ENCODE data around the gene ACVR1B. TPM values are rescaled to one million over a fixed set of nuclear protein-coding genes. Genes with fewer than 3 reads are reported as not detected.

Gene ACVR1B
- 2.1 and 3.2 TPM in 2 replicates for total RNA-seq (2014; rRNA removed; shearing (Covaris generic))

DNA sequence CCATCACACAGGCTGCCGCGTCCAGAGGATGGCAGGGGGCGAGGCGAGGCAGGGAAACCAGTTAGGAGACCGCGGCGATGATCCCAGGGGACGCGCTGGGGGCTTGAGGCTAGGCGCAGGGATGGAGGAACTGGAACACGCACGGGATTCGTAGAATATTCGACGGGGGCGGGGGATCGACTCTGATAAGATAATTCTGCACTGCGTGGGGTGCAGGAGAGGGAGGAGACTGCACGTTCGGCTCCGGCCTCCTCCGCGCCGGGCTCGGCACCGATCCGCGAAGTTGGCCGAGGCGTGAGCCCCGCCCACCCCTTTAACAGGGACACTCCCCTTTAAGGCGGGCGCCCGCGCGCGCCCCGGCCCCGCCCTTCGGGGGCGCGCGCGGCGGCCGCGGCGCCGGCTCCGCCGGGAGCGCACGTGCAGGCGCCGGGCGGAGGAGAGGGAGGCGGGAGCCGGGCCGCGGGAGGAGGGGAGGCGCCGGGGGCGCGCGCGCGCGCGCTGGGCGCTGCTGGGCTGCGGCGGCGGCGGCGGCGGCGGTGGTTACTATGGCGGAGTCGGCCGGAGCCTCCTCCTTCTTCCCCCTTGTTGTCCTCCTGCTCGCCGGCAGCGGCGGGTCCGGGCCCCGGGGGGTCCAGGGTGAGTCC lies at the start of gene ACVR1B:
Gene ACVR1B, plus strand, starts transcription at position 501 of the 644 bp plus-strand sequence. Its CDS starts 45 bp downstream, at position 546.
- DNase-seq (ENCODE audit: low read depth) = peak; percentile 83

DNA sequence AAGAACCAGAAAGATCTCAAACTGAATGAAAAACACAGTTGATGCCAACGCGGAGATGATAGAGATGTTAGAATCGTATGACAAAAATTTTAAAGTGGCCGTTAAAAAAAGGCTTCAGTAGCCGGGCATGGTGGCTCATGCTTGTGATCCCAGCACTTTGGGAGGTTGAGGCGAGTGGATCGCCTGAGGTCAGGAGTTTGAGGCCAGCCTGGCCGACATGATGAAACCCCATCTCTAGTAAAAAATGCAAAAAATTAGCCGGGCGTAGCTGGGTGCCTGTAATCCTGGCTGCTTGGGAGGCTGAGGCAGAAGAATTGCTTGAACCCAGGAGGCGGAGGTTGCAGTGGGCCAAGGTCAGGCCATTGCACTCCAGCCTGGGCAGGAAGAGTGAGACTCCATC lies 49.6 kb upstream of the ACVR1B start:
- DNase-seq (ENCODE audit: low read depth) = no peak

DNA sequence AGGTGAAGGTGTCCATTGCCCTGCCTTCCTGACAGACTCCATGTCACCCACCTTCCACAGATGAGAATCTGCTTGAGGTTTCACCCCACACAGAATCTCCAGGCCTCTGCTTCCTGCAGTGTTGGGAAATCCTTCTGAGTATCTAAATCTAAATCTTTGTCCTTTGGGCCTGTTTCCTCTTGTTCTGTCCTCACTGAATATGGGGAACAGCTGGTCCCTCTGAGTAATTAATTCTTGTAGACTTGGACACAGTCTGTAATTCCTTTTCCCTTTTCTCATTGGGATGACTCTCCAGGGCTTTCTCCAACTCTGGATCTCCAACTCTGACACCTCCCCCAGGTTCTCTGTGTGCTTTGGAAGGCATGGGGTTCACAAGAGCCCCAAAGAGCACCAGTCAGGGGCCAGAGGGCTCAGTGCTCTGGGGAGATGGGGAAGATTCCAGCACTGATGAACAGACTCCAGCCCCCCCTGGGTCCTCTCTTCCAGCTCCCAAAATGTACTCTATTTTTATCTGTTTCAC lies 46.5 kb upstream of the ACVR1B start:
- no peak for DNase-seq (ENCODE audit: low read depth)

DNA sequence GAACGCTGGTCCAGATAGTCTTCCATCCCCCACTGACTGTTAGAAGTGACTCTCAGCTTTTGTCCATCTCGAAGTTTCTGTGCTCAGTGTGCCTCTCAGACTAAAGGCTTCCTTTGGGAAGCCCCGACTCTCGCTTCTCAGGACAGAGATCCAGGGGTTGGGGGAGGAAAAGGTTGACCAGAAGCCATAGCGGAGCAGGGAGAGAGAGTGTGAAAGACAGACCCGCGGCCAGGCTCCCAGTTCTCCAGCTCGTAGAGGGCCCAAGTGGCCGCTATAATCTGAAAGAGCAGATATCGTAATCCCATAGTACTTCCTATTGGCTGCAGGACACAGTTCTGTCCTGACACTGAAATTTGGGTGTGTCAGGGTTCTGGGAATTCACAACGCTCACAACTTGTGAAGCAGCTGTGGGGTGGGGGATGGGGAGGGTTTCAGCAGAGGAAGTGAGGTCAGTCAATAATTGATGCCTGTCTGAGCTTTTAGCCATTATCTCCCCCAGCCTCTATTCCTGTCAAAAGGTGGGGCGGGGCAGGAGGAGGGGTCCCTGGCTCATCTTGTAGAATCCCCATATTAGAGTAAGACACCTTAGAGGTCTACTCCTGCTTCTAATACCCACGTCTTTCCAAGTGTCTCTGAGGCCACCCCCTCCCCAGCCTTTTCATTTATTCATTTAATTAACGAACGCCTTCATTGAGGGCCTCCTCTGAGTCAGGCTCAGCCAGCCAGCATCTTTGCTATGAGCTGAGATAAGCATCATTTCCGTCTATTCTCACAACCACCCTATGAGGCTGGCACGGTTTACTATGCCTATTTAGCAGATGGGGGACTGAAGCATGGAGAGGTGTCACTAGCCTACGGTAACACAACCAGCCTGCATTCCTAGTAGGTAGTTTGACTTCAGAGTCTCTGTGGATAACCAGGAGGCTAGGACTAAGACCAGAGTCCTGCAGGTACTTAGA lies 45.7 kb upstream of the ACVR1B start:
- DNase-seq (ENCODE audit: low read depth) = no peak

DNA sequence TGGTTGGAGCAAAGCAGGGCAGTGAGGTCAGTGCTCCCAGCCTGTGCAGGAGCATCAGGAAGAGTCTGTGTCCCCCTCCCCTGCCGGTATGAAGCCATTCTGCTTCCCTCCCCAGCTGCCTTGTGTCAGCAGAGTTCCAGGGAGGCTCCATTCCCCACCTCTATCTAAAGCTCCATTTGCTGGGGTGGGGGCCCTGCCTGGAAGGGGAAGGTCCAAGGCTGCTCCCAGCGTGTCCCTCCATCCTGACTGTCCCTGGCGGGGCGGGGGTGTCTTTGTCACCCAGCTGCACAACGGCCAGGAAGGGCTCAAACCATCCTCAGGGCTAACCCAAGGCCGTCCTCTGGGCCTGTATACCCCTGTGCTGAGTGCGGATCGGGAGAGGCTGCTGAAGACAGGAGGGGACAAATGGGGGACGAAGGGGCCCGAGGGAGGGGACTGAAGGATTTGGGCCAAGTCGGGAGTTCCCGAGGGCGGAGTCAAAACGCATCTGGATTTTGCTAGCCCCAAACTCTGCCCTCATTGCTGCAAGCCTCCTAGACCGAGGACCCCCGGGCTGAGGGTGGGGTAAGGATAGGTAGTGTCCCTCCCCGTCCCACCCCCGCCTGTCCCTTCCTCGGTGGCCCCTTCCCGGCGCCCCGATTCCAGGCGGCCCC lies 44.9 kb upstream of the ACVR1B start:
- no peak for DNase-seq (ENCODE audit: low read depth)

DNA sequence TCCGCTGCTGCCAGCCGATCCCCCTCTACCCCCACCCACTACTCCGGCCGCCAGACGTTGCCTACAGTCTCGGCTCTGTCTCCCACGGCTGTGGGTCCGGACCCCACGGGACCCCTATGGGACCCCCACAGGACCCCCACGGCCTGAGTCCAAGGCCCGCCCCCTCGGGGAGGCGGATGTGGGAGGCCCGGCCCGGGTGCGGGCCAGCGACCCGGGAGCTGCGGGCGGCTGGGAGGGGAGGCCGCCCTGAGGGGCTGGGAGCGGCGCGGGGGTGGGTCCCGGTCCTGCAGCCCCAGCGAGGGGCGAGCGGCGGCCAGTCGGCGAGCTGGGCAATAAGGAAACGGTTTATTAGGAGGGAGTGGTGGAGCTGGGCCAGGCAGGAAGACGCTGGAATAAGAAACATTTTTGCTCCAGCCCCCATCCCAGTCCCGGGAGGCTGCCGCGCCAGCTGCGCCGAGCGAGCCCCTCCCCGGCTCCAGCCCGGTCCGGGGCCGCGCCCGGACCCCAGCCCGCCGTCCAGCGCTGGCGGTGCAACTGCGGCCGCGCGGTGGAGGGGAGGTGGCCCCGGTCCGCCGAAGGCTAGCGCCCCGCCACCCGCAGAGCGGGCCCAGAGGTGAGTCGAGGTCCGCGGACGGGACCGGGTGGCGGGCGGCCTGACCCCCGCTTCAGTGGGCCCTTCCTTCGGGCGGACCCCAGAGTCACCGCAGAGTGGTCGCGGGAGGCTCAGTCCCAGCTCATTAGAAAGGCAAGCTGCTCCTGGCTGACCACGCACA lies 44.2 kb upstream of the ACVR1B start, which contains the start of gene ACVRL1:
Gene ACVRL1, plus strand, starts transcription at position 422 of the 773 bp plus-strand sequence. CDS start 4,971 bp downstream, outside the sequence.
- DNase-seq (ENCODE audit: low read depth) = no peak

DNA sequence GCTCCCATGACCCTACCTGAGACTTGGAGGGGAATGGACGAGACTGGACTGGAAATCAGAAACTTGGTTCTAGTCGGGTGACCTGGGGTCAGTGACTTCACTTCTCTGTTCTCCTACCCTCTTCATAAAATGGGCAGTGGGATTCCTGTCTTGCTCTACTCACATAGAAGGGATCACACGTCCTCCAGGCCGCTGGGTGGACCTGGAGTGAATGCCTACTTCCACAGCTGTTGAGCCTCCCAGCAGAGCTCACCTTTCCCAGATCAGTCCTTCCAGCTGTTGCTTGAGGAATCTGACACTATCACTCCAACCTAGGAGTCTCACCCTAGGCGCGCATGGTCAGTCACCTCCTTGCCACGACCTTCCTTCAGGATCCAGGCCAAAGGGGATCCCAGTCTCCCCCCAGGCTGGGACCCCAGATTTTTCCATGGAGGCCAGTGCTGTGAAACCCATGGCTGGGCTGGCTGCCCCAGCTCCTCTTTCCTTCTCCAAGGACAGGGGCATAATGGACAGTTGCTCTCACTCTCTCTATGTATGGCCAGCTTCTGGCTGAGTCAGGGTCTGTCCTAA lies 43.6 kb upstream of the ACVR1B start:
- no peak for DNase-seq (ENCODE audit: low read depth)

DNA sequence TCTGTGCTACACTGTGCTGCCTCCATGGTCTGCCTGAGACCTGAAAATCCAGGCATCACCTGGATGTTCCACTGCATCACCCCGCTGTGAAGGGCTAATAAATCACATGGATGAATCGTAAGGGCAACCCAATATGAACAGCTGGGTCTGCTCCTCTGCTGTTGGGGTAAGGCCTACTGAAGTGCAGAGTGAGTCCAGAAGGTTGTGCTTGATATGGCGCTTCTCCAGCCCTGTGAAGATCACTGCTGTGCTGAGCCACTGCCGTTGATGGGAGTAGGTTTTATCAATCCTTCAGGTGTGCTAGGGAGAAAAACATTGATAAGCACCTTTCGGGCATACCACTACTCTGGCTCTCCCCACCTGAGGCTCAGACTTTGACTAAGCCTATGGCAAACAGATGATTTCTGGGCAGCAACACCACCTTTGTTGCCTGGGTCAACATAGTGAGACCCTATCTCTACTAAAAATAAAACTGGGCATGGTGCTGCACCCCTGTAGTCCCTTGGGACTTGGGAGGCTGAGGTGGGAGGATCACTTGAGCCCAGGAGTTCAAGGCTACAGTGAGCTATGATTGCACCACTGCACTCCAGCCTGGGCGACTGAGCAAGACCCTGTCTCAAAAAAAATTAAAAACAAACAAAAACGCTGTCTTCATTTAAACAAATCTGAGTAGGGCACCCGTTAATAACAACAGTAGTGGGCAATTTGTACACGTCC lies 42.5 kb upstream of the ACVR1B start:
- no peak for DNase-seq (ENCODE audit: low read depth)

DNA sequence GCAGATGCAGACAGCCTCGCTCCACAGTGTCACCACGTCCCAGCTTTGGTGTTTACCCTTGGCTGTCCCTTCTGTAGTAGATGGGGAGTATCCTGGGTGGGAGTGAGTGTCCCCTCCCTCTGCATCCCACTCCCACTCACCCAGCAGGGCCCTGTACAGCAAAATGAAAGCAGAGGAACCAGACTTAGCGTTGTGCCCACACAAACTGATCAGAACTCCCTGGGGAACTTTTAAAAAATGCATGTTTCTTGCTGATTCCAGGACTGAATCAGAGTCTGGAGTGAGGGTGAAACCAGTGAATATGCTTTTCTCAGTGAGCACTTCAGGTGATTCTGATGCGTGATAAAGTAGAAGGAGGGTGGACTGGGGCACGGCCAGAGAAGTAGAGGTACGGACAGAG lies 41.3 kb upstream of the ACVR1B start:
- no peak for DNase-seq (ENCODE audit: low read depth)

DNA sequence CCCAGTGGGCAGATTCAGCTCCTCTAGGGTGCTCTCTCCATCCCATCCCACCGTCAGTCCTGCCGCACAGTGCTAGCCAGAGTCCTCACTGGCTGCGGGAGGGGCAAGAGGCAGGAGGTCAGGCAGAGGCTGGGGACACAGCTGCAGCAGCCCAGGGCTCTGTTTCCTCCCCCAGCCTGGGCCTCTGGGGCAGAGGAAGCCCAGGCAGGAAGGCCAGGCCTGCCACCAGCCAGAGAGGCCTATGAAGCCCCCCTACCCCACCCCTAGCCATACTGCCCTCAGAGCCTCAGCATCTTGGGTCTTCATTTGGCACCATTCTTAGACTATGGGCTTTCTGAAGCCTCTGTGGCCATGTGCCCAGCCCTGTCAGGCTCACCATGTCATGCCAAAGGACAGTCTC lies 40.8 kb upstream of the ACVR1B start:
- DNase-seq (ENCODE audit: low read depth) = no peak

DNA sequence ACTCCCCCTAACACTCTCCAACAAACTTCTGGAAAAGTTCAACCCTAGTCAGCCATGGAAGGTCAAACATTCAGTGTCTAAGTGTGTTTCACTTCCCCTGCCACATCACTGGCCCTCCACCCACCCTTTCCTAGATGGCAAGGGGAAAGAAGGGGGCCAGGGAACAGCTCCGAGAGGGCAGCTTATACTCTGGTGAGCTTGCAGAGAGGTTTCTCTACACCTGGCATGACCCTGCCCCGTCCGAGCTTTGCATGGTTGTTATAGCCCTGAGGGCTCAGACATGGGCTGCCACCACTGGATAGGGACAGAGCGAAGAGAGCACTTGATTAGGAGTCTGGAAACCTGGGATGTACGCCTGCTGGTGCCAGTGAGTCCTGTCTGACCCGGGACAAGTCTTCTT lies 40.2 kb upstream of the ACVR1B start:
- DNase-seq (ENCODE audit: low read depth) = no peak

DNA sequence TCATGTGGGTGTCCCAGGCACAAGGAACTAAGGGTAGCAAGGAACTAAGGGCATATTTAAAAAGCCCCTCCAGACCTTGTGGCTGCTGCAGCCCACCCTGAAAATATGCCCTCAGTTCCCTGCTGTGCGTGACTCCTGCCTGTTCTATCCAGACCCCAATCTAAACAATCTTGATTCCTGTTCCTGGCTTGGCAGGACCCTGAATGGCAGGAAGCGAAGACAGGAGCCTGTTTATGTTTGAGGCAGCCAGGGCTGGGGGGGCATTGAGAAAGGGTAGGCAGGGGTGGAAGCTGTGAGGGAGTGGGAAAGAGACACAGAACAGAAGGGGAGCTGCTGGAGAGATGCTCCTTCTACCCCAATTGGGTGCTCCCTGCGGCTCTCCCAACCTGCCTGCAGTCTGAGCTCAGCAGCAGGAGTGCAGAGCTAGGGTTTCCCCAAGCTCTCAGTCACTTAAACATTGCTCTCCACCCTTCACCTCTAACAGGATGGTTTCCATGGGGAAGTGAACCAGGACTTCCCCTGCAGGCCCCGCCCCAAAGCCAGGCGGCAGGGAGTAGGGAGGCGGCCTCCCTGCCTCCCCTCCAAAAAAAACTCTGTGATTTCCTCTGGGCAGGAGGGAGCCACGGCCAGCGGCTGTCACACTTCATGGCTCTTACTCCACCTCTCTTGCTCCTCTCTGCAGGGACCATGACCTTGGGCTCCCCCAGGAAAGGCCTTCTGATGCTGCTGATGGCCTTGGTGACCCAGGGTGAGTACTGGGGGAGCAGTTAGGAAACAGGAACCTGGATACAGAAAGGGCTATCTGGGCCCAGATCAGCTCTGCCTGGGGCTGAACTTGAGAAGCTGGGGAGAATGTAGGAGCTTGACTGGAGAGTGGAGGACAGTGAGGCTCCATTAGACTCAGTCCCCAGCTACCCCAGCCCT lies 39.4 kb upstream of the ACVR1B start:
- DNase-seq (ENCODE audit: low read depth) = no peak

DNA sequence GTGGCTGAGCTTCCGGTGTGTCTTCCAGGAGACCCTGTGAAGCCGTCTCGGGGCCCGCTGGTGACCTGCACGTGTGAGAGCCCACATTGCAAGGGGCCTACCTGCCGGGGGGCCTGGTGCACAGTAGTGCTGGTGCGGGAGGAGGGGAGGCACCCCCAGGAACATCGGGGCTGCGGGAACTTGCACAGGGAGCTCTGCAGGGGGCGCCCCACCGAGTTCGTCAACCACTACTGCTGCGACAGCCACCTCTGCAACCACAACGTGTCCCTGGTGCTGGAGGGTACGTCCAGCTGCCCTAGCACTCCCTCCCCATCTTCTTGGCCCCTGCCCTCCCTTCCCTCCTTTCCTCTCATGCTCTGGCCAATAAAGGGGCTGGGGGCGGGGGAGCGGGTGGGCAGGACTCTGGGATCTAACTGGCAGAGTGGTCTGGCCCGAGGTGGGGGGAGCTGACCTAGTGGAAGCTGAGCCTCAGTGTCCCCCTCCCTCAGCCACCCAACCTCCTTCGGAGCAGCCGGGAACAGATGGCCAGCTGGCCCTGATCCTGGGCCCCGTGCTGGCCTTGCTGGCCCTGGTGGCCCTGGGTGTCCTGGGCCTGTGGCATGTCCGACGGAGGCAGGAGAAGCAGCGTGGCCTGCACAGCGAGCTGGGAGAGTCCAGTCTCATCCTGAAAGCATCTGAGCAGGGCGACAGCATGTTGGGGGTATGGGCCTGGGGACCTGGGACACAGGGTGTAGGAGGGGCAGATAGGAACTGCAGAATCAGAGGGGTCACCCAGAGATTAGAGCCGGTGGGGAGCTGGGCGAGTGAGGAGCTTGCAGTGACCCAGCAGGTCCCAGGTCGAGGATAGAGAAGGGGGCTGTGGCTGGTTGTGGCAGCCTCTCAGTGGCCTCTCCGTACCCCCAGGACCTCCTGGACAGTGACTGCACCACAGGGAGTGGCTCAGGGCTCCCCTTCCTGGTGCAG lies 38.1 kb upstream of the ACVR1B start:
- DNase-seq (ENCODE audit: low read depth) = no peak

DNA sequence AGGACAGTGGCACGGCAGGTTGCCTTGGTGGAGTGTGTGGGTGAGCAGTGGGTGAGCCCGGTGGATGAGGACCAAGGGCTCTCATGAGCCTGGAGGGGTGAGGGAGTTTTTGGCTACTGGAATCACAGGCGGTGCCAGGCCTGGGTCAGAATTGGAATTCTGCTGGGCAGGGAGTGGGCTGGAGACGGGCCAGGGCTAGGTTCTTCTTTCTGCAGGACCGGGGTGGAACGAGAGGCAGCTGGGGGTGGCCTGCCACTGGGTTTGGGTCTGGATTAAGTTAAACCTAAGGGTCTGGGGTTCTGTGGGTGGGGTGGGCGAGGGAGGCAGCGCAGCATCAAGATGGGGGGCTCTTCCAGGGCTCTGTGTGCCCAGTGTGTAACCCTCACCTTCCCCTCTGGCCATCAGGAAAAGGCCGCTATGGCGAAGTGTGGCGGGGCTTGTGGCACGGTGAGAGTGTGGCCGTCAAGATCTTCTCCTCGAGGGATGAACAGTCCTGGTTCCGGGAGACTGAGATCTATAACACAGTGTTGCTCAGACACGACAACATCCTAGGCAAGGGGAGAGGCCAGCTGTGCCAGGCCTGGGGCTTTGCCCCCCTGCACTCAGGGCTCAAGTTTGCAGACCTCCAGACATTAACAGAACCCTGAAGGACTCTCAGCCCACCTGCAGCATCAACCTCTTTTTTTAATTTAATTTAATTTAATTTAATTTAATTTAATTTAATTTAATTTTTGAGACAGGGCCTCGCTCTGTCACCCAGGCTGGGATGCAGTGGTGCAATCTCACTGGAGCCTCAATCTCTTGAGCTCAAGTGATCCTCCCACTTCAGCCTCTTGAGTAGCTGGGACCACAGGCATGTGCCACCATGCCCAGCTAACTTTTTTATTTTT lies 37.2 kb upstream of the ACVR1B start:
- no peak for DNase-seq (ENCODE audit: low read depth)

DNA sequence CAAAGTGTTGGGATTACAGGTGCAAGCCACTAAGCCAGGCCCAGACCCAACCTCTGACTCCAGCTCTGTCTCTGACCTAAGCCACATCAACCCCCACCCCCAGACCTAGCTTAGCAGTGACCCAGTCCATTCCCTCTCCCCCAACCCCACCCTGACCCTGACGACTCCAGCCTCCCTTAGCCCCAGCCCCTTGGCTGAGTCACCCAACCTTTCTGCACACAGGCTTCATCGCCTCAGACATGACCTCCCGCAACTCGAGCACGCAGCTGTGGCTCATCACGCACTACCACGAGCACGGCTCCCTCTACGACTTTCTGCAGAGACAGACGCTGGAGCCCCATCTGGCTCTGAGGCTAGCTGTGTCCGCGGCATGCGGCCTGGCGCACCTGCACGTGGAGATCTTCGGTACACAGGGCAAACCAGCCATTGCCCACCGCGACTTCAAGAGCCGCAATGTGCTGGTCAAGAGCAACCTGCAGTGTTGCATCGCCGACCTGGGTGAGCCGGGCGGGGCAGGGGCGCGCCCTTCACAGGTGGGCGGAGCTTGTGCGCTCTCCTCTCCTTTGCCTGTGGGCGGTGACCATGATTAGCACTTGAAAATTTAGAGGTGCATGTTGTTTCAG lies 36.4 kb upstream of the ACVR1B start:
- DNase-seq (ENCODE audit: low read depth) = no peak

DNA sequence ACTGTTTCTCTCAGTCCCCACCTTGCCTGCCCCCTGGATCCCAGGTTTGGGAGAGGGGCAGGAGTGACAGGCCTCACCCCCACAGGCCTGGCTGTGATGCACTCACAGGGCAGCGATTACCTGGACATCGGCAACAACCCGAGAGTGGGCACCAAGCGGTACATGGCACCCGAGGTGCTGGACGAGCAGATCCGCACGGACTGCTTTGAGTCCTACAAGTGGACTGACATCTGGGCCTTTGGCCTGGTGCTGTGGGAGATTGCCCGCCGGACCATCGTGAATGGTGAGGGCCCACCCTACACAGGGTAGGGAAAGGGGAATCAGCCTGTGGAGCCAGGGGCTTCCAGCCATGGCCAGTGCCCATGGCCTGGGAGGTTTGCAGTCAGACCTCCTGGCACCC lies 35.5 kb upstream of the ACVR1B start:
- DNase-seq (ENCODE audit: low read depth) = no peak
